SK-N-SH treated with all-trans-retinoic acid at 6 μM for 48 hours (cell line): ENCODE results near the gene ANKRD34C.

Experiments
- ATAC-seq: fragments of 200-7000 bp; cut with Tn5 transposase; 3 replicates; pipeline ENCODE4 v1.9.1; 2020; ENCODE audit warnings: mild to moderate bottlenecking, moderate library complexity
- ARNTL ChIP-seq: fragments of 450-650 bp; formaldehyde crosslinking; IDR thresholded peaks from 2 replicates; pipeline ENCODE4 v1.5.0; 2020; ENCODE audit warnings: low read depth, mild to moderate bottlenecking, moderate library complexity, borderline replicate concordance
- BACH2 ChIP-seq: fragments of 250-450 bp; sonication (Bioruptor Pico); IDR thresholded peaks from 2 replicates; pipeline ENCODE4 v1.9.0; 2021; ENCODE audit warnings: mild to moderate bottlenecking, borderline replicate concordance
- CSDC2 ChIP-seq: fragments of 250-450 bp; sonication (Bioruptor Pico); IDR thresholded peaks from 2 replicates; pipeline ENCODE4 v1.5.0; 2020; ENCODE audit warnings: mild to moderate bottlenecking, moderate library complexity
- ESRRG ChIP-seq: fragments of 250-450 bp; sonication (Bioruptor Pico); IDR thresholded peaks from 2 replicates; pipeline ENCODE4 v1.6.1; 2021; ENCODE audit warnings: mild to moderate bottlenecking
- GLIS3 ChIP-seq: fragments of 250-450 bp; sonication (Bioruptor Pico); IDR thresholded peaks from 2 replicates; pipeline ENCODE4 v1.5.0; 2020; ENCODE audit warnings: mild to moderate bottlenecking, moderate library complexity
- ISL1 ChIP-seq: fragments of 250-450 bp; sonication (Bioruptor Pico); IDR thresholded peaks from 2 replicates; pipeline ENCODE4 v2.1.2; 2022; ENCODE audit warnings: mild to moderate bottlenecking, moderate library complexity
- PPARA ChIP-seq: fragments of 250-450 bp; sonication (Bioruptor Pico); IDR thresholded peaks from 2 replicates; pipeline ENCODE4 v1.5.0; 2020; ENCODE audit warnings: mild to moderate bottlenecking, borderline replicate concordance
- RARB ChIP-seq: fragments of 250-450 bp; sonication (Bioruptor Pico); IDR thresholded peaks from 2 replicates; pipeline ENCODE4 v1.8.0; 2021; ENCODE audit warnings: mild to moderate bottlenecking, moderate library complexity
- TCF4 ChIP-seq: fragments of 250-450 bp; sonication (Bioruptor Pico); IDR thresholded peaks from 2 replicates; pipeline ENCODE4 v1.8.0; 2021; ENCODE audit warnings: mild to moderate bottlenecking, moderate library complexity, borderline replicate concordance
- TOX ChIP-seq: fragments of 250-450 bp; sonication (Bioruptor Pico); IDR thresholded peaks from 2 replicates; pipeline ENCODE4 v1.8.0; 2021; ENCODE audit warnings: mild to moderate bottlenecking, moderate library complexity, borderline replicate concordance
- ZC3H10 ChIP-seq: fragments of 250-450 bp; sonication (Bioruptor Pico); IDR thresholded peaks from 2 replicates; pipeline ENCODE4 v1.5.1; 2021; ENCODE audit warnings: mild to moderate bottlenecking, moderate library complexity
- ZNF70 ChIP-seq: fragments of 450-650 bp; formaldehyde crosslinking; IDR thresholded peaks from 2 replicates; pipeline ENCODE4 v1.5.0; 2020; ENCODE audit warnings: mild to moderate bottlenecking, moderate library complexity
- ZNF8 ChIP-seq: fragments of 450-650 bp; formaldehyde crosslinking; IDR thresholded peaks from 2 replicates; pipeline ENCODE4 v1.5.0; 2020; ENCODE audit warnings: mild to moderate bottlenecking, moderate library complexity
- TF ChIP-seq, protein P1 (sequence below): fragments of 250-450 bp; sonication (Bioruptor Pico); IDR thresholded peaks from 2 replicates; pipeline ENCODE4 v1.5.1; 2020; ENCODE audit warnings: low read depth, mild to moderate bottlenecking, moderate library complexity
- TF ChIP-seq, protein P2 (sequence below): fragments of 250-450 bp; sonication (Bioruptor Pico); IDR thresholded peaks from 2 replicates; pipeline ENCODE4 v1.8.0; 2020; ENCODE audit warnings: mild to moderate bottlenecking, moderate library complexity, borderline replicate concordance
- TF ChIP-seq, protein P3 (sequence below): fragments of 250-450 bp; sonication (Bioruptor Pico); IDR thresholded peaks from 2 replicates; pipeline ENCODE4 v1.5.1; 2021; ENCODE audit warnings: mild to moderate bottlenecking, moderate library complexity
- TF ChIP-seq, protein P4 (sequence below): fragments of 250-450 bp; sonication (Bioruptor Pico); IDR thresholded peaks from 2 replicates; pipeline ENCODE4 v1.5.0; 2020; ENCODE audit warnings: mild to moderate bottlenecking, moderate library complexity

The ANKRD34C gene

DNA sequence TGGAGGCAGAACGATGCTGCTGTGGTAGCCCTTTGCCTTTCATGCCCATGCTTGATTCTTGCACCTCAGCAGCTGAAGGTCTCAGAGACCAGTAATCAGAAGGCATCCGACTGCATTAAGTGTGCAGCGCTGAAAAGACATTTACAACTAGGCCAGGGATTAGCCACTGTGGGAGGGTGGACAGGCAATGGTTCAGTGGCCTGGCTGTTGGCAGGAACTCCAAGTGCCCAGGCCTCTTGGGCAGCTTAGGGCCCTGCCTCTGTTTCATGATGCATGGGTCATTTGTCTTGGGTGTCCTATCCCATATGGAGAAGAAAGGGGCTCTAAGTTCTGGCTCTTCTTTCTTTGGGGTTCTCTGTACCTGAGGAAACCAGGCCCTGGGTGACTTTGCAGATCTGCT is 39.8 kb downstream of the ANKRD34C start:
- no peak for ATAC-seq
- TF ChIP-seq TCF4 (CRISPR knock-in tag) (no peak), CSDC2 (CRISPR knock-in tag) (no peak), ESRRG (CRISPR knock-in tag) (no peak), ZC3H10 (CRISPR knock-in tag) (no peak), PPARA (CRISPR knock-in tag) (no peak), ARNTL (no peak), BACH2 (no peak), TOX (CRISPR knock-in tag) (no peak), ZNF70 (CRISPR knock-in tag) (no peak), GLIS3 (CRISPR knock-in tag) (no peak), ISL1 (no peak)
- TF ChIP-seq, protein P1, sequence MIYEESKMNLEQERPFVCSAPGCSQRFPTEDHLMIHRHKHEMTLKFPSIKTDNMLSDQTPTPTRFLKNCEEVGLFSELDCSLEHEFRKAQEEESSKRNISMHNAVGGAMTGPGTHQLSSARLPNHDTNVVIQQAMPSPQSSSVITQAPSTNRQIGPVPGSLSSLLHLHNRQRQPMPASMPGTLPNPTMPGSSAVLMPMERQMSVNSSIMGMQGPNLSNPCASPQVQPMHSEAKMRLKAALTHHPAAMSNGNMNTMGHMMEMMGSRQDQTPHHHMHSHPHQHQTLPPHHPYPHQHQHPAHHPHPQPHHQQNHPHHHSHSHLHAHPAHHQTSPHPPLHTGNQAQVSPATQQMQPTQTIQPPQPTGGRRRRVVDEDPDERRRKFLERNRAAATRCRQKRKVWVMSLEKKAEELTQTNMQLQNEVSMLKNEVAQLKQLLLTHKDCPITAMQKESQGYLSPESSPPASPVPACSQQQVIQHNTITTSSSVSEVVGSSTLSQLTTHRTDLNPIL (CRISPR knock-in tag): no peak
- TF ChIP-seq, protein P2, sequence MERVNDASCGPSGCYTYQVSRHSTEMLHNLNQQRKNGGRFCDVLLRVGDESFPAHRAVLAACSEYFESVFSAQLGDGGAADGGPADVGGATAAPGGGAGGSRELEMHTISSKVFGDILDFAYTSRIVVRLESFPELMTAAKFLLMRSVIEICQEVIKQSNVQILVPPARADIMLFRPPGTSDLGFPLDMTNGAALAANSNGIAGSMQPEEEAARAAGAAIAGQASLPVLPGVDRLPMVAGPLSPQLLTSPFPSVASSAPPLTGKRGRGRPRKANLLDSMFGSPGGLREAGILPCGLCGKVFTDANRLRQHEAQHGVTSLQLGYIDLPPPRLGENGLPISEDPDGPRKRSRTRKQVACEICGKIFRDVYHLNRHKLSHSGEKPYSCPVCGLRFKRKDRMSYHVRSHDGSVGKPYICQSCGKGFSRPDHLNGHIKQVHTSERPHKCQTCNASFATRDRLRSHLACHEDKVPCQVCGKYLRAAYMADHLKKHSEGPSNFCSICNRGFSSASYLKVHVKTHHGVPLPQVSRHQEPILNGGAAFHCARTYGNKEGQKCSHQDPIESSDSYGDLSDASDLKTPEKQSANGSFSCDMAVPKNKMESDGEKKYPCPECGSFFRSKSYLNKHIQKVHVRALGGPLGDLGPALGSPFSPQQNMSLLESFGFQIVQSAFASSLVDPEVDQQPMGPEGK: no peak
- TF ChIP-seq, protein P3, sequence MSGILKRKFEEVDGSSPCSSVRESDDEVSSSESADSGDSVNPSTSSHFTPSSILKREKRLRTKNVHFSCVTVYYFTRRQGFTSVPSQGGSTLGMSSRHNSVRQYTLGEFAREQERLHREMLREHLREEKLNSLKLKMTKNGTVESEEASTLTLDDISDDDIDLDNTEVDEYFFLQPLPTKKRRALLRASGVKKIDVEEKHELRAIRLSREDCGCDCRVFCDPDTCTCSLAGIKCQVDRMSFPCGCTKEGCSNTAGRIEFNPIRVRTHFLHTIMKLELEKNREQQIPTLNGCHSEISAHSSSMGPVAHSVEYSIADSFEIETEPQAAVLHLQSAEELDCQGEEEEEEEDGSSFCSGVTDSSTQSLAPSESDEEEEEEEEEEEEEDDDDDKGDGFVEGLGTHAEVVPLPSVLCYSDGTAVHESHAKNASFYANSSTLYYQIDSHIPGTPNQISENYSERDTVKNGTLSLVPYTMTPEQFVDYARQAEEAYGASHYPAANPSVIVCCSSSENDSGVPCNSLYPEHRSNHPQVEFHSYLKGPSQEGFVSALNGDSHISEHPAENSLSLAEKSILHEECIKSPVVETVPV (CRISPR knock-in tag): no peak

GRCh38 chr15:79322945-79323344 is 40.4 kb downstream of the ANKRD34C start:
- no peak for ATAC-seq
- no peak for TF ChIP-seq ZNF8
- TF ChIP-seq ESRRG (CRISPR knock-in tag): no peak
- TF ChIP-seq, protein P1 (CRISPR knock-in tag): no peak
- TF ChIP-seq BACH2: no peak
- TF ChIP-seq GLIS3 (CRISPR knock-in tag): no peak
- TF ChIP-seq ZNF70 (CRISPR knock-in tag): no peak
- TF ChIP-seq CSDC2 (CRISPR knock-in tag): no peak
- no peak for TF ChIP-seq PPARA (CRISPR knock-in tag)
- TF ChIP-seq, protein P2: no peak
- no peak for TF ChIP-seq ZC3H10 (CRISPR knock-in tag)
- TF ChIP-seq, protein P4, sequence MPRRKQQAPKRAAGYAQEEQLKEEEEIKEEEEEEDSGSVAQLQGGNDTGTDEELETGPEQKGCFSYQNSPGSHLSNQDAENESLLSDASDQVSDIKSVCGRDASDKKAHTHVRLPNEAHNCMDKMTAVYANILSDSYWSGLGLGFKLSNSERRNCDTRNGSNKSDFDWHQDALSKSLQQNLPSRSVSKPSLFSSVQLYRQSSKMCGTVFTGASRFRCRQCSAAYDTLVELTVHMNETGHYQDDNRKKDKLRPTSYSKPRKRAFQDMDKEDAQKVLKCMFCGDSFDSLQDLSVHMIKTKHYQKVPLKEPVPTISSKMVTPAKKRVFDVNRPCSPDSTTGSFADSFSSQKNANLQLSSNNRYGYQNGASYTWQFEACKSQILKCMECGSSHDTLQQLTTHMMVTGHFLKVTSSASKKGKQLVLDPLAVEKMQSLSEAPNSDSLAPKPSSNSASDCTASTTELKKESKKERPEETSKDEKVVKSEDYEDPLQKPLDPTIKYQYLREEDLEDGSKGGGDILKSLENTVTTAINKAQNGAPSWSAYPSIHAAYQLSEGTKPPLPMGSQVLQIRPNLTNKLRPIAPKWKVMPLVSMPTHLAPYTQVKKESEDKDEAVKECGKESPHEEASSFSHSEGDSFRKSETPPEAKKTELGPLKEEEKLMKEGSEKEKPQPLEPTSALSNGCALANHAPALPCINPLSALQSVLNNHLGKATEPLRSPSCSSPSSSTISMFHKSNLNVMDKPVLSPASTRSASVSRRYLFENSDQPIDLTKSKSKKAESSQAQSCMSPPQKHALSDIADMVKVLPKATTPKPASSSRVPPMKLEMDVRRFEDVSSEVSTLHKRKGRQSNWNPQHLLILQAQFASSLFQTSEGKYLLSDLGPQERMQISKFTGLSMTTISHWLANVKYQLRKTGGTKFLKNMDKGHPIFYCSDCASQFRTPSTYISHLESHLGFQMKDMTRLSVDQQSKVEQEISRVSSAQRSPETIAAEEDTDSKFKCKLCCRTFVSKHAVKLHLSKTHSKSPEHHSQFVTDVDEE: no peak
- TF ChIP-seq, all 23 proteins: peak for 0

- peak; percentile 47 for ATAC-seq
- TF ChIP-seq RARB (CRISPR knock-in tag): no peak
- TF ChIP-seq, protein P4: no peak
- peak; percentile 19; the same call in 1 of the 2 replicates for TF ChIP-seq ISL1
- TF ChIP-seq ZNF70 (CRISPR knock-in tag): no peak
- TF ChIP-seq TOX (CRISPR knock-in tag): no peak
- TF ChIP-seq, all 23 proteins: peak for 1
Measured at GRCh38 chr15:79329171-79329611, 46.7 kb downstream of the ANKRD34C start.
